GM12878 (cell line): ENCODE results near the gene FBXL14.

Source experiments
- JUND ChIP-seq: IDR thresholded peaks from 2 replicates; pipeline ENCODE4 v1.6.1; 2012; ENCODE audit warnings: low read depth, mild to moderate bottlenecking, low read length, improper control_type of control experiment, moderate library complexity
- KAT2A ChIP-seq: conservative IDR thresholded peaks from 2 replicates; pipeline ENCODE4 v1.6.1; 2011; ENCODE audit warnings: low read depth, low read length; ENCODE audit not compliant: control insufficient read depth
- POLR2A ChIP-seq: IDR thresholded peaks from 2 replicates; pipeline ENCODE4 v1.6.1; 2011; ENCODE audit warnings: low read depth, mild to moderate bottlenecking, low read length
- RFX5 ChIP-seq: IDR thresholded peaks from 2 replicates; pipeline ENCODE4 v1.6.1; 2011; ENCODE audit warnings: low read depth, low read length, improper control_type of control experiment
- TF ChIP-seq, protein P1 (sequence below): fragments of 150-350 bp; IDR thresholded peaks from 2 replicates; pipeline ENCODE4 v1.6.1; 2016; ENCODE audit warnings: low read depth, low read length

DNA sequence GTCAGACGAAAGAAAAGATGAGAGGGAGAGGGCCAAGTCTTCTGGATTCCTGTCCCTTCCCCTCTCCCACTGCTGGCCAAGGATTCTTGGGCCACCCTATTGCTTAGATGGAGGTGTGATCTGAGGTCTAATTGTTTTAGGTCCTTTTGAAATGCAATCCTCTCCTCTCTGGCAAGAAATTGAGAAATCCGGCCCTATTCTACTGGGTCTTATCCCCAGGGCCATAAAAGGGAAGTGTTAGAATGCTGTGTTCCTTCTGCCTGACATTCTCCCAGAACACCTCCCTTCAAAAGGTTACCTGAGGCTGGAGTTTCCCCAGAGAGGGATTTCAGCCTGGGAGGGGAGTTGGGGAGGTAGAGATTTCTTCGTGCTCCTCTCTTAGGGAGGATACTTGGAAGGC lies 39.1 kb upstream of the FBXL14 start:
- TF ChIP-seq POLR2A (no peak), RFX5 (no peak), JUND (no peak), KAT2A (no peak)
- TF ChIP-seq, protein P1, sequence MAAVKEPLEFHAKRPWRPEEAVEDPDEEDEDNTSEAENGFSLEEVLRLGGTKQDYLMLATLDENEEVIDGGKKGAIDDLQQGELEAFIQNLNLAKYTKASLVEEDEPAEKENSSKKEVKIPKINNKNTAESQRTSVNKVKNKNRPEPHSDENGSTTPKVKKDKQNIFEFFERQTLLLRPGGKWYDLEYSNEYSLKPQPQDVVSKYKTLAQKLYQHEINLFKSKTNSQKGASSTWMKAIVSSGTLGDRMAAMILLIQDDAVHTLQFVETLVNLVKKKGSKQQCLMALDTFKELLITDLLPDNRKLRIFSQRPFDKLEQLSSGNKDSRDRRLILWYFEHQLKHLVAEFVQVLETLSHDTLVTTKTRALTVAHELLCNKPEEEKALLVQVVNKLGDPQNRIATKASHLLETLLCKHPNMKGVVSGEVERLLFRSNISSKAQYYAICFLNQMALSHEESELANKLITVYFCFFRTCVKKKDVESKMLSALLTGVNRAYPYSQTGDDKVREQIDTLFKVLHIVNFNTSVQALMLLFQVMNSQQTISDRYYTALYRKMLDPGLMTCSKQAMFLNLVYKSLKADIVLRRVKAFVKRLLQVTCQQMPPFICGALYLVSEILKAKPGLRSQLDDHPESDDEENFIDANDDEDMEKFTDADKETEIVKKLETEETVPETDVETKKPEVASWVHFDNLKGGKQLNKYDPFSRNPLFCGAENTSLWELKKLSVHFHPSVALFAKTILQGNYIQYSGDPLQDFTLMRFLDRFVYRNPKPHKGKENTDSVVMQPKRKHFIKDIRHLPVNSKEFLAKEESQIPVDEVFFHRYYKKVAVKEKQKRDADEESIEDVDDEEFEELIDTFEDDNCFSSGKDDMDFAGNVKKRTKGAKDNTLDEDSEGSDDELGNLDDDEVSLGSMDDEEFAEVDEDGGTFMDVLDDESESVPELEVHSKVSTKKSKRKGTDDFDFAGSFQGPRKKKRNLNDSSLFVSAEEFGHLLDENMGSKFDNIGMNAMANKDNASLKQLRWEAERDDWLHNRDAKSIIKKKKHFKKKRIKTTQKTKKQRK = no peak
